Activated gamma-delta T cell (primary cell): ENCODE results near the gene TP53BP1.

Experiments used
- DNase-seq: peaks from one replicate; lab custom pipeline; 2025; lab: John Stamatoyannopoulos, UW

The TP53BP1 gene

DNA sequence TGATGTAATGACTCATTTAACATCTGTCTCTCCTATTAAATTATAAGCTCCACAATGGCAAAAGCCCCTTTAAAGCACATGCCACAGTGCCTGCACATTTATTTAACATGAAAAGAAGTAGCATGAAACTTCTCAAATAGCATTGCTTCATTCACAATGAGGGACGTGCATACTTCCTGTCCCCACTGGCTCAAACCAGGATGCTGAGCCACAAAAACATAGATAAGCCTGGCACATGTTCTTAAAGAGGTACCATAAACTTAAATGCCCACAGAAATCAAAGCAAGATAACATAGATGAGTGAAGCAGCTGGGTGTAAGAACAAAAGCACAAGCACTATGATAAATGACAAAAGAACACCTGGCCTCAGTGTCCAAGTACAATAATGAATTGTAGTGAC is 3.8 kb downstream of the TP53BP1 start:
- DNase-seq: no peak

DNA sequence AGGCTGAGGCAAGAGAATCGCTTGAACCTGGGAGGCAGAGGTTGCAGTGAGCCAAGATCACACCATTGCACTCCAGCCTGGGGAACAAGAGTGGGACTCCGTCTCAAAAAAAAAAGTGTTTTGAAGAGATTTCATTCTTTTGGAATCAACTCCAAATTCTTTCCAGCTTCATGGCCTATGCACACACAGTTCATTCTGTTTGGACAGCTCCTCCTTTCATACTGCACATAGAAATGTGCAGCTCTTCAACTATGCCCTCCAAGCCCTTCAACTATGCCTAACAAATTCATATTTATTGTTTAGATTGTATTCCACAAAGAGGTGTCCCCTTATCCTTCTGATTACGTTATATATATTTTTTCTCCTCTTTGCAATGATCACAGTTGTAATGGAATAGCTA is 4.2 kb downstream of the TP53BP1 start:
- no peak for DNase-seq

DNA sequence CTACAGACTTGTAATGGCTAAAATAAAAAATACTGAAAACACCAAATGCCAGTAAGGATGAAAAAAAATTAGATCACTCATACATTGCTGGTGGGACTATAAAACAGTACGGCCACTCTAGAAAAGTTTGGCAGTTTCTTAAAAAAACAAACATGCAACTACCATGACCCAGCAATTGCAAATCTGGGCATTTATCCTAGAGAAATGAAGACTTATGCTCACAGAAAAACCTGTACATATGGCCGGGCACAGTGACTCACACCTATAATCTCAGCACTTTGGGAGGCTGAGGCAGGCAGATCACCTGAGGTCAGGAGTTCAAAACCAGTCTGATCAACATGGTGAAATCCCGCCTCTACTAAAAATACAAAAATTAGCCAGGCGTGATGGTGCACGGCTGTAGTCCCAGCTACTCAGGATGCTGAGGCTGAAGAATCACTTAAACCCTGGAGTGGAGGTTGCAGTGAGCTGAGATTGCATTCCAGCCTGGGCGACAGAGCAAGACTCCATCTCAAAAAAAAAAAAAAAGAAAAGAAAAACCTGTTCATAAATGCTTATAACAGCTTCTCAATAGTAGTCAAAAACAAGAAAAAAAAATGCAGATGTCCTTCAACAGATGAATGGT is 5.6 kb downstream of the TP53BP1 start:
- DNase-seq: no peak

DNA sequence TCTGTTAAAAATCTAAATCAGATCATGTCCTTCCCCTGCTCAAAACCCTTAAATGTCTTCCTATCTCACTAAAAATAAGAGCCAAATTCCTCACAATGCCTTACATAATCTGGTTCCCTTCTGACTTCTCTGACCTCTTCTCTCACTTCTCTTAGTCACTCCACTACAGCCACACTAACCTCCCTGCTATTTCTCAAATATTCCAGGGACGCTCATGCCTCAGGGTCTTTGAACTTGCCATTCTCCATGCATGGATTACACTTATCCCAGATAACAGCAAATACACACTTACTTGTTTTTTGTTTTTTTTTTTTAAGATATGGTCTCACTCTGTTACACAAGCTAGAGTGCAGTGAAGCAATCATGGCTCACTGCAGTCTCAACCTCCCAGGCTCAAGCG is 8.5 kb downstream of the TP53BP1 start:
- DNase-seq: no peak

DNA sequence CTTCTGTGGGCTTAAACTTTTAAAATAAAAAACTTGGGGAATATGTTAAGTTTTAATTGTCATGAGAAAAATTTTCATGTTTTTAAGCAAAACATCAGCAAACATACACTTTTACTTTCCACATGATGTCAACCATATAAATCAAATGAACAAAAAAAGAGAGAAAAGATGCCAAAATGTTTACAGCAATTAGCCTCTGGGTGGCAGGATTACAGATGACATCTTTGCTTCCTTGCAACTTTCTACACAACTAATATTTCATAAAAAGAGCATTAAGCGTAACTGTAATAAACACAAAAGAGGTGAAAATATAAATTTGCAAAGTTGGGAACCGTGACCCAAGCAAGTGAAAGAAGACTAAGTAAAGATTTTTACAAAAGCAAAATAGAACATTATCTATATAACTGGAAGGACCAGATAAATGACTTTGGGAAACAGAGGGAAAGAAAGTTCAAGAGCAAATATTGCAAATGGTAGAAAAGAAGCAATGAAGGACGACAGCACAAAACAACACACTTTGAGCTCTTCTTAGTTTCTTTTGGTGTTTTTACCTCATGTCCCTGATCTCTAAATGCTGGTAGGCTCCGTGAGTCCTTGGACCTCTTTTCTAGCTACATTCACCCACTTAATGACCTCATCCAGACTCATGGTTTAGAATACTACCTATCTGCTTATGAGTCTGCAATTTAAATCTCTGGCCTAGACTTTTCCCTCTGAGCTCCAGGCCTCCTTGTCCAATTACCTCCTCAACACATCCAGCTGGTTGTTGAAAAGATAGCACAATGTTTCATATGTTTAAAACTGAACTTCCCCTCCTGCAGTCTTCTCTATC is 9.4 kb downstream of the TP53BP1 start:
- no peak for DNase-seq

DNA sequence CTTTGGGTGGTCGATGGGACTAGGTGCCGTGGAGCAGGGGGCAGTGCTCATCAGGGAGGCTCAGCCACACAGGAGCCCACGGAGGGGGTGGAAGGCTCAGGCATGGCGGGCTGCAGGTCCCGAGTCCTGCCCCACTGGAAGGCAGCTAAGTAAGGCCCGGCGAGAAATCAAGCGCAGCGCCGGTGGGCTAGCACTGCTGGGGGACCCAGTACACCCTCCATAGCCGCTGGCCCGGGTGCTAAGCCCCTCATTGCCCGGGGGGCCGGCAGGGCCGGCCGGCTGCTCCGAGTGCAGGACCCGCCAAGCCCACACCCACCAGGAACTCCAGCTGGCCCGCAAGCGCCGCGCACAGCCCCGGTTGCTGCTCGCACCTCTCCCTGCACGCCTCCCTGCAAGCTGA is 19.1 kb downstream of the TP53BP1 start:
- DNase-seq: no peak

DNA sequence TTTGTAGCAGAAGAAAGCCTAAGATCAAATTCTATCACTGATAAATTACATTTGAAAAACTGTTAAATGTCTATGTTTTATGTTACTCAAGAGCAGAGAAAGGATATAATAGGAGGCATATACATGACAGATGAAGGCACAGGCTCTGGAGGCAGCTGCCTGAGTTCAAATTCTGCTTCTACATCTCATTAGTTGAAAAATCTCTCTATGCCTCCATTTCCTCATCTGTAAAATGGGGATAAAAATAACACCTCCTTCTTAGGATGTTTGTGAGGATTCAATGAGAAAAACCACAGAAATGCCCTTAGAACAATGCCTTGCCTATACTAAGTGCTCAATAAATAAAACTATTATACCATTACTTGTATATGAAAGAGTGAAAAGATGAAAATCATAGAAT is 21.0 kb downstream of the TP53BP1 start:
- no peak for DNase-seq

DNA sequence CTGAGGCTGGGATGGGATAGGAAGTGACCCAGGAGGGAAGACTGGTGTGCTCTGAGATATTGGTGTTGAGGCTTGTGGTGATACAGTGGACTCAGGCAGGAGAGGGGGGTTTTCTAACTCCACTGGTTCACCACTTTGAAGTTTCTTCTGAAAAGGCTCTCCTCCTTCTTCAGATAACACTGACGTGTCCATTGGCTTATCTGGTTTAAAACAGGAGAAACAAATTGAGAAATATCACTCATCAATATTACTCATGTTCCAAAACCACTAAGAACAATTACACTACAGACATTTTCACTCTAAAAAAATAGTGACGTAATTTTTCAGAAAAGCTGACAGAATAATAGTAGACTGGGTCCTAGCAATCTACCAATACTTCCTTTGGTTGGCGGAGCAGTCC is 23.1 kb downstream of the TP53BP1 start:
- no peak for DNase-seq

DNA sequence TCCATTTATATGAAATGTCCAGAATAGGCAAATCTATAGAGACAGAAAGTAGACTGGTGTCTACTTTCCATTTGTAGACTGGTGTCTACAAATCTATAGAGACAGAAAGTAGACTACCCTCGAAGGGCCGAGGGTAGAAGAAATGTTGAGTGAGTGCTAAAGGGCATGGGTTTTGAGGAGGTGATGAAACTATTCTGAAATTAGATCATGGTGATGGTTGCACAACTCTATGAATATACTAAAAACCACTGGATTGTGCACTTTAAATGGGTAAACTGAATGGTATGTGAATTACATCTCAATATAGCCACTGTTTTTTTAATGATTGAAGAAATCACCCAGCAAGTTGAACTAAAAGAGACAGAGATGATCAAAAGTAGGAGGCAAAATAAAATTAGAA is 27.9 kb downstream of the TP53BP1 start:
- DNase-seq: no peak

DNA sequence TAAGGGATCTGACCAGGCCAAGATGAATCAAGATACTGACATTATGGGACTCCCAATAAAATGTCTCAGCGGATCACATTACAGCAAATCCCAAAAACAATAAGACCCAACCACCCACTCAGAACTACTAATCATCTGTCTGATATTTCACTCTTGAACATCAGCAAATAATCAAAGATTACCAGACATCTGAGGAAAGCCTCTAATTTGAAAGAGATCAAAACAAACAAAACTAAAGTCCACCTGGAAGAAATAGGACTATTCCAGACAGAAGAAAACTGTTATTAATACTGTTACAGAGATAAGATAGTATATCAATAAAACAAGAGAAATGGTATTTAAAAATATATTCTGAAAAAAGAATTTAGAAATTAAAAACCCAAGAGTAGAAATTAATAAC is 29.0 kb downstream of the TP53BP1 start:
- no peak for DNase-seq

DNA sequence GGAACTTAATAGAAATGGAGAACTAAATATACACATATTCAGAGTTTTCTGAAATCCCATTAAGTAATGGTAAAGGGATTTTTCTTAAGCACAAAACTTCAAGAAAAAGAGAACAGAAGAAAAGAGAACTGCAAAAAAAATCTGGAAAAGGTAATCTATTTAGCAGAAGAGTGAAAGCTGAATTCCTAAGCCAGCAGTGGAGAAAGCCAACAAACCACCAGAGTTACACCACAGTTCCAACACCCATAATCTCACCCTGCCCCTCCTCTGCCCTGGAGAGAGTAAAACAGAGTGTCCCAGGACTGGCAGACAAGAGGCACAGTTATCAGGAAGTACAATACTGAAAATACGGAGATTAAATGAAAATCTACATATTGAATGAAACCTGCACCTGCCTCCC is 29.4 kb downstream of the TP53BP1 start:
- no peak for DNase-seq

DNA sequence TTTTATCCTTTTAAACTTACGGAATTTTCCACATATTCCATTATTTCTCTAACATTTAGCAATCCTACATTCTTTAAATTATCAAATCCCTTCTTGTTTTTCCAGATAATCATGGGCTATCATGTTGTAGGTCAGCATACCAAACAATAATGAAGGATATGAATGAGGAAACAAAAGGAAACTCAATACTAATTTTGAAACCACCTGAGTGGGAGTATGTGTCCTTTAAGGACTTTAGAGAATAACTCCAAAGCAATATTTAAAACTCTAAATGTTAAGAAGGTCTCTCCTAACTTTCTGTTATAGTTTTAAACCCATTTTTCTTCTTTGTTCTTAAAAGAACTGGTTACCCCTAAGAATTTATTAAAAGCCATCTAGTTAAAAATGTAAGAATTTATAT is 43.0 kb downstream of the TP53BP1 start:
- DNase-seq: no peak

DNA sequence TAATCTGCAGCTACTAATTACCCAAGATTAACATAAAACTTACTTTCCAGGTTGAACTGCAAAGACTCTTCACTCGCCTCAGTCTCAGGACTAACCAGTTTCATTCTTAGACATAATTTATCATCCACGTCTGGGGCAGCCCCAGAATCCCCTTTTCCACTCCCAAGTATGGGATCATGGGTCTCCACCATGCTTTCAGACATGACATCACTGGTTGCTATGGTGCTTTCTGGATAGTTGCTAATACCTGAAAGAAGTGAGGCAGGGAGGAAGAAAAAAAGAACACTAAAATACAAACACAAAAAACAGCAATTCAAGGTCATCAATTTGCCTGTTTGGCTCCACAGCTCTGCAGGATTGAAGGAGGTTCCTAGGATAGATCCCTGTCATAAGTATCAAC is 46.6 kb downstream of the TP53BP1 start:
- no peak for DNase-seq

DNA sequence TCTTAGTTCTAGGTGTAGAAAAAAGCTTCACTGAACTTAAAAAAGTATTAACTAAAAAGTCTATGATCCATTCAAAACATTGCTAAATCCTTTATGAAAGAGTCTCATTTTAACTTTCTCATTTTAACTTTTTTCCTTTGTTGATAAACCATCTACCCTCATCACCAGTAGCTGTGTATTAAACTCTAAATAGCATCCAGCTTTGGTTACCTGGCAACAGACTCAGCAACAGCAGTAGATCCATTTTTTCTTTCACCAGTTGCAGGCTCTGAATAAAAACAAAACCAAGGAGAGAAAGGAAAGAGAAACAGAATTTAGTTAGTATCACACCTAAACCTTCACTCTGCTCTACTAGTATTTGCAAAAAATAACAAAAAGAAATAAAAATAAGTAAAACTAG is 51.6 kb downstream of the TP53BP1 start:
- no peak for DNase-seq

DNA sequence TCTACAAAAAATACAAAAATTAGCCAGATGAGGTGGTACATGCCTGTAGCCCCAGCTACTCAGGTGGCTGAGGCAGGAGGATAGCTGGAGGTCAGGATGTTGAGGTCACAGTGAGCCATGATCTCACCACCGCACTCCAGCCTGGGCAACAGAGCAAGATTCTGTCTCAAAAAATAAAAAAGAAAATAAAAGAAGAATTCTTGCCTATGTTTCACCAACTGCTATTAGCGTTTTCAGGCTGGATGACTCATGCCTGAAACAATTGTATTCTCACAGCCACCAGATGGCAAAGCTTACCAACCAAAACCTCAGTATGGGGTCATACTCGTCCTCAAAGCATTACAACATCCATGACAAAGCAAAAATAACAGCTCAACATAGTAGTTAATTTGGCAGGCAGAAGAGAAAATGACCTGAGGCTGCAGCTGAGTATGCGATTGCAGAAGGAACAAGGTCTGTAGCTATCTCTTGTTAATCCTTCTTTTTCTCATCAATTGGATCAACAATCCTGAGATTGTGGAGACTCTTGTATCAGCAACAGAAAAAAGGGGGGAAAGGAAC is 52.2 kb downstream of the TP53BP1 start:
- DNase-seq: no peak

DNA sequence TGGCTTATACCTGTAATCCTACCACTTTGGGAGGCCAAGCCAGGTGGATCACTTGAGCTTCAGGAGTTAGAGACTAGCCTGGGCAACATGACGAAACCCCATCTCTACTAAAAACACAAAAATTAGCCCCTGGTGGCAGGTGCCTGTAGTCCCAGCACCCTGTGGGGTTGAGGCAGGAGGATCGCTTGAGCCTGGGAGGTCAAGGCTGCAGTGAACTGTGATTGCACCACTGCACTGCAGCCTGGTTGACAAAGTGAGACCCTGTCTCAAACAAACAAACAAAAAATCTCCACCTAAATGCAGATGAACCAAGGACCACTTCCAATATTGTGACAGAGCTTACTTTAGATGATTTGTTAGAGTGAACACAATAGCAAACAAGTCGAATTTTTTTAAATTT is 53.7 kb downstream of the TP53BP1 start:
- DNase-seq: no peak

DNA sequence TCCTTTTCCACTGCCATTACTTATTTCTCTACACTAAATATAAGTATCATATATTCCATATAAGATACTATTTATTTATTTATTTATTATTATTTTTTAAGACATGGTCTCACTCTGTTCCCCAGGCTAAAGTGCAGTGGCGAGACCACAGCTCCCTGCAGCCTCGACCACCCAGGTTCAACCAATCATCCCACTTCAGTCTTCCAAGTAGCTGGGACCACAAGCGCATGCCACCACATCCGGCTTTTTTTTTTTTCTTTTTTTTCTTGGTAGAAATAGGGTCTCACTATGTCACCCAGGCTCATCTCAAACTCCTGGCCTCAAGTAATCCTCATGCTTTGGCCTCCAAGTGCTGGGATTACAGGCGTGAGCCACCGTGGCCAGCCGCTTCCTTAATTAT is 56.6 kb downstream of the TP53BP1 start:
- no peak for DNase-seq

DNA sequence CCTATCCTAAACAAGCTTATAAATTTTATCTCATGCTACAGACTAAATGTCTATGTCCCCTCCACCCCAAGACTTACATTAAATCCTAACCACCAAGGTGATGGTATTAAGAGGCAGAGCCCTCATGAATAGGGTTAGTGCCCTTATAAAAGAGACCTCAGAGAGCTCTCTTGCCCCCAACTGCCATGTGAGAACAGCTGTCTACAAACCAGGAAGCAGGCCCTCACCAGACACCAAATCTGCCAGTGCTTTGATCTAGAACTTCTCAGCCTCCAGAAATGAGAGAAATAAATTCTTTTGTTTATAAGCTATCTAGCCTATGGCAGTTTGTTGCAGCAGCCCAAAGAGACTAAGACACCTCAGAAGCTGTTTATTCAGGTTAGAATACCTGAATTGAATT is 58.5 kb downstream of the TP53BP1 start:
- DNase-seq: no peak

DNA sequence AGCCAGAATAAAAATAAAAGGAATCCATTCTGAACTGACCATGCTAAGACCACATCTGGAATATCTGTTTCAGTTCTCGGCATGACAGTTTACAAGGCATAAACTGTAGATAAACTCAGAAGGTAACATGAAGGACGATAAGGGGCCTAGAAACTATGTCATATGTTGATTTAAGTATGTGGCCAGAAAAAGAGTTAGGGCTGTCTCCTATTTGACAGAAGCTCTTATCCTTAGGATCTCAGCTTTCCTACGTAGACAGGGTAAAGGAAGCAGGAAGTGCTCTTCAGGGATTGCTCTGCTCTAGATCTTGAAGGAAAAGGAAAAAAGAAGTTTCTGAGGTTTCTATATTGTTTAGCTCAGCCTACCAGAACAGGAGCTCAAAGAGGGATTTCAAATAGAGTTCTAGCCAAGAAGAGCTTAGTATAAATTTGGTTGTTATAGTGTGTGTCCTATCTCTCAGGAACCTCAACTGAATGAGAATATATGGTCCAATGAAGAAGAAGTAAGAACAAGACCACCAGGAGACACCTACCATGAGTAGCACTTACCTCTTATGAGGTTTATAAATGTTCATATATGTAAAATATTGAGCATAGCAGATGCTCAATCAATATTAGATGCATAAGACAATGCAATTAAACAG is 59.2 kb downstream of the TP53BP1 start:
- DNase-seq: no peak

DNA sequence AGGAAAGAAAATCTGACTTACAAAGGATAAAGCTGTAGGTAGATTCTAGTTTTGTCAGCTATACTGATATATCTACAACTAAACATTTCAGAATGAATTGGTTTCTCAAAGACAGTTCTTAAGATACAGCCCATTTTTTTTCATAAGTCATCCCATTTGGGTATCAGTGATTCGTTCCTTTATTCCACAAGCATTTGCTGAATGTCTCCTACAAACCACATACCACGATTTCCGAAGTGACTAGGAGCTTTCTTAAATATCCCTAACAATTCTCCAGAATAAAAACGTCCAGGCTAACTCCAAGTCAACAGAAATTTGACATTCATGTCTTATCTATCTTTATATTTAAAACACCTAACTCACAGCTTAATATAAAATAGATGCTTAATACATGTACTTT is 59.8 kb downstream of the TP53BP1 start:
- DNase-seq: no peak

DNA sequence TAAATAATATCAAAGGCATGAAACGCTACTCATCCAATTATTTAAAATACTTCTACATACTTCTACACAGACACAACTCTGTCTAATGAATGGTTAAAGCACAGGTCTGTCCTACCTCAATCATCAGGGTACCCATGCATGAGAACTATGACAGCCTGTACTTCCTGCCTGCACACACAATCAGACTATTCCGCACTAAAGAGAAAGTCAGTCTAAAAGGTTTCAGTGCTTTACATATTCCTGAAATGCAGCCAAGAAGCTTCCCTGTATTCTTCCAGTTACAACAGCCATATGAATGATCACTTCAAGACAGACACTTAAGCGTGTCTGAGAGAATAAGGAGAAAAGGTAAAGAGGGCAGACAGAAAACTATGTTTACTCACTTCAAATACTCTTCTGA is 63.3 kb downstream of the TP53BP1 start:
- DNase-seq: no peak

DNA sequence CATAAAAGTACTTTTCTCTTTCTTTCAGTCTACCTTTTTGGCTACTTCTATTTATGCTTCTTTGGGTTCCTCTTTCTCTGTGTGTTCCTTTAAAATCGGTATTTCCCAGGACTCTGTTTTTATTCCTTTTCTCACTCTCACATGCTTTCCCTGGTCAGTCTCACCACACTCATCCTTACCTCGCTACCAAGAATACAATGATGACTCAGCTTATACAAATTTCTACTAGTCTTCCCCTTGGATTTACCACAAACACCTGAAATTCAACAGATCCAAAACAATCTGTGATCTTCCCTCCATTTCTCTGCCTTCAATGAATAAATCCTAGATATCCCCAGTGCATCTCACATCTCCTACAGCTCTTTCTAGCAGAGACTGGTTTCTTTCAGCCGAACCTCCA is 69.2 kb downstream of the TP53BP1 start:
- DNase-seq: no peak

DNA sequence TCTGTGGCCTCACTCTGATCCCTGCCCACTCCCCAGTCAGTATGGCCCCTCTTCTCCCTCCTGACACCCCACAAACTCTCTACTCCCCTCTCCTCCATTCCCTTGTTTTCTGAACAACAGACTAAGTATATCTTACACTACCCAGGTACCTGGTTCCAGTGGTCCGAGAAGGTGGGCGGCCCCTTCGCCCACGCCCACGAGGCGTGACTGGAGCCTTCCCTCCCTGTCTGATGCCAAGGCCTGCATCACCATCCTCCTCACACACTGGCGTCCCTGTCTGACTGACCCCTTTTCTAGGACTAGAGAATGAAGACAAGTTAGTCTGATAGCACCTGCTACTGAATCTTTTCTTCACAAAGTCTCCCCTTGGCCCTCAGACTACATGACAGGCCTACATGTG is 72.1 kb downstream of the TP53BP1 start:
- DNase-seq: no peak
